Measurements from ENCODE around the gene SDHD.

DNA sequence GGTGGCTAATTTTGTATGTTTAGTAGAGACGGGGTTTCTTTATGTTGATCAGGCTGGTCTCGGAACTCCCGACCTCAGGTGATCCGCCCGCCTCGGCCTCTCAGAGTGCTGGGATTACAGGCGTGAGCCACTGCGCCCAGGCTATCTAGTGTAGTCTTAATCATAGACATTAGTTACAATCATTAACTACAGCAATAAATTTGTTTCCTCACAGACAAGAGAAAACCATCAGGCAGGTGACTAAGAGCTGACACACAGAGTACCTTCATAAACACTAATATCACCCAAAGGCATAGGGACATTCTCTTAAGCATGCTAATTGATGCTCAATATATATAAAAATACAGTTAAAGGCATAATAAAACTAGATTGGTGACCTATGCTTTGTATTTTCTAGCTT, 19.4 kb downstream of the SDHD start:
- no peak for TF ChIP-seq EP300 (IDR thresholded peaks at IDR 0.05)
- TF ChIP-seq POLR2A (IDR thresholded peaks at IDR 0.05) = no peak
- TF ChIP-seq, protein P1, sequence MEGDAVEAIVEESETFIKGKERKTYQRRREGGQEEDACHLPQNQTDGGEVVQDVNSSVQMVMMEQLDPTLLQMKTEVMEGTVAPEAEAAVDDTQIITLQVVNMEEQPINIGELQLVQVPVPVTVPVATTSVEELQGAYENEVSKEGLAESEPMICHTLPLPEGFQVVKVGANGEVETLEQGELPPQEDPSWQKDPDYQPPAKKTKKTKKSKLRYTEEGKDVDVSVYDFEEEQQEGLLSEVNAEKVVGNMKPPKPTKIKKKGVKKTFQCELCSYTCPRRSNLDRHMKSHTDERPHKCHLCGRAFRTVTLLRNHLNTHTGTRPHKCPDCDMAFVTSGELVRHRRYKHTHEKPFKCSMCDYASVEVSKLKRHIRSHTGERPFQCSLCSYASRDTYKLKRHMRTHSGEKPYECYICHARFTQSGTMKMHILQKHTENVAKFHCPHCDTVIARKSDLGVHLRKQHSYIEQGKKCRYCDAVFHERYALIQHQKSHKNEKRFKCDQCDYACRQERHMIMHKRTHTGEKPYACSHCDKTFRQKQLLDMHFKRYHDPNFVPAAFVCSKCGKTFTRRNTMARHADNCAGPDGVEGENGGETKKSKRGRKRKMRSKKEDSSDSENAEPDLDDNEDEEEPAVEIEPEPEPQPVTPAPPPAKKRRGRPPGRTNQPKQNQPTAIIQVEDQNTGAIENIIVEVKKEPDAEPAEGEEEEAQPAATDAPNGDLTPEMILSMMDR (IDR thresholded peaks at IDR 0.05) = no peak
- TF ChIP-seq POLR2AphosphoS5 (IDR thresholded peaks at IDR 0.05) = no peak
